Ishikawa (cell line): Measurements from ENCODE around the gene MYBPC1.

Experiments
- CEBPB ChIP-seq: IDR thresholded peaks from 2 replicates; pipeline ENCODE4 v1.6.1; 2012
- CREB1 ChIP-seq: IDR thresholded peaks from 2 replicates; pipeline ENCODE4 v1.6.1; 2012; ENCODE audit warnings: low read depth
- EGR1 ChIP-seq: IDR thresholded peaks from 2 replicates; pipeline ENCODE4 v1.6.1; 2012
- EP300 ChIP-seq: IDR thresholded peaks from 2 replicates; pipeline ENCODE4 v1.6.1; 2012; ENCODE audit warnings: borderline replicate concordance
- FOXM1 ChIP-seq: IDR thresholded peaks from 2 replicates; pipeline ENCODE4 v1.6.1; 2012; ENCODE audit warnings: low read depth, borderline replicate concordance
- MAX ChIP-seq: IDR thresholded peaks from 2 replicates; pipeline ENCODE4 v1.6.1; 2012
- NFIC ChIP-seq: IDR thresholded peaks from 2 replicates; pipeline ENCODE4 v1.6.1; 2012
- RAD21 ChIP-seq: IDR thresholded peaks from 2 replicates; pipeline ENCODE4 v1.6.1; 2012; ENCODE audit warnings: low read depth
- REST ChIP-seq: IDR thresholded peaks from 2 replicates; pipeline ENCODE4 v1.6.1; 2012; ENCODE audit warnings: low read depth, mild to moderate bottlenecking
- TAF1 ChIP-seq: IDR thresholded peaks from 2 replicates; pipeline ENCODE4 v1.6.1; 2012; ENCODE audit warnings: low read depth, mild to moderate bottlenecking
- TCF12 ChIP-seq: IDR thresholded peaks from 2 replicates; pipeline ENCODE4 v1.6.1; 2012; ENCODE audit warnings: low read depth
- TEAD4 ChIP-seq: IDR thresholded peaks from 2 replicates; pipeline ENCODE4 v1.6.1; 2012
- YY1 ChIP-seq: IDR thresholded peaks from 2 replicates; pipeline ENCODE4 v1.6.1; 2012; ENCODE audit warnings: low read depth
- ZBTB7A ChIP-seq: IDR thresholded peaks from 2 replicates; pipeline ENCODE4 v1.6.1; 2012; ENCODE audit warnings: low read depth

Gene MYBPC1

GRCh38 chr12:101619858-101620761, 25.3 kb downstream of the MYBPC1 start:
- TF ChIP-seq RAD21: no peak
- no peak for TF ChIP-seq FOXM1
- TF ChIP-seq CEBPB: no peak
- no peak for TF ChIP-seq REST
- no peak for TF ChIP-seq YY1
- TF ChIP-seq MAX: no peak
- TF ChIP-seq TAF1: no peak
- no peak for TF ChIP-seq ZBTB7A
- no peak for TF ChIP-seq TCF12
- TF ChIP-seq CREB1: no peak
- TF ChIP-seq TEAD4: no peak

GRCh38 chr12:101620762-101621133, 26.0 kb downstream of the MYBPC1 start:
- TF ChIP-seq FOXM1: no peak
- no peak for TF ChIP-seq CREB1
- TF ChIP-seq TAF1: no peak

- TF ChIP-seq NFIC (no peak), EP300 (no peak), CEBPB (no peak), FOXM1 (no peak), TCF12 (no peak), YY1 (no peak), REST (no peak)
These were observed 33.9 kb downstream of the MYBPC1 start for GRCh38 chr12:101628676-101629075.

GRCh38 chr12:101634724-101635123, 40.0 kb downstream of the MYBPC1 start:
- TF ChIP-seq NFIC (no peak), TCF12 (no peak), EGR1 (no peak), REST (no peak), FOXM1 (no peak), CREB1 (no peak), MAX (no peak), RAD21 (no peak), TEAD4 (no peak), EP300 (no peak)

GRCh38 chr12:101637936-101638335, 43.2 kb downstream of the MYBPC1 start:
- no peak for TF ChIP-seq RAD21
- TF ChIP-seq NFIC: no peak
- no peak for TF ChIP-seq ZBTB7A
- no peak for TF ChIP-seq YY1
- TF ChIP-seq CREB1: no peak
- TF ChIP-seq CEBPB: no peak
- no peak for TF ChIP-seq TAF1
- no peak for TF ChIP-seq MAX
